Measurements from ENCODE around the gene SH3TC1.

DNA sequence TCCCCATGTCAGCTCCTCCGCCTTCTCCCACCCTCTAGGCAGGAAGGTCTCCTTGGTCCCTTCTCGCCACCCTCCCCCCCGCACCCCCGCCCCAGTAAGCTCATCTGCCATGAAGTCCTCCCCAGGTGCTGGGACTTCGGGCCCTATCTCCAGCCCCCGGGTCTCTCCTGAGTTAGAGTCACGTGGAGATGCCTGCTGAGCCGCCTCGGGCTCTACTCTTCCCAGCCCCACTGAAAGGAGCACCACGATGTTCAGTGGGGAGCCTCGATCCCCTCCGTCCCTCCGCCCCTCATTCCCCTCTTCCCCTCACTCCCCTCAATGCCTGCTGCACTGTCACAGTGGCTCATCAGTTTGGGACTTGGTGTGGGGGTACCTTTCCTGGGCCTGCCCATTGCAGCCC lies 74.4 kb downstream of the SH3TC1 start:
- TF ChIP-seq ZNF274 (IDR thresholded peaks at IDR 0.05; ENCODE audit: low read depth, low read length) = no peak
- TF ChIP-seq YY1 (IDR thresholded peaks at IDR 0.05; ENCODE audit: insufficient read depth, insufficient read length) = no peak
- no peak for TF ChIP-seq SUZ12 (IDR thresholded peaks at IDR 0.05; ENCODE audit: extremely low read depth, insufficient read depth, insufficient read length)

Measured in NT2/D1 (cell line).